Caco-2 (cell line): ENCODE results near the gene LPCAT3. TPM values are rescaled to one million over a fixed set of nuclear protein-coding genes. Genes with fewer than 3 reads are reported as not detected.
A peak's percentile ranks its signal among the peaks of the same experiment; 100 is the strongest.

Source experiments
- BruUV-seq: library from RNA; stranded (reverse); fragments of 400-500 nt; replicated peaks from 2 replicates; lab custom pipeline; 2021; lab: Mats Ljungman, UMichigan
- CTCF ChIA-PET: fragments of 300-600 bp; sonication (Branson Sonifier 250); formaldehyde crosslinking; loops from one replicate; lab custom pipeline; 2022; ENCODE audit warnings: antibody characterized with exemption; lab: Charles Lee
- POLR2A ChIA-PET: fragments of 300-600 bp; sonication (Branson Sonifier 250); formaldehyde crosslinking; loops from one replicate; lab custom pipeline; 2022; ENCODE audit warnings: antibody characterized with exemption; lab: Charles Lee
- DNase-seq, 2 experiments: peaks; one replicate each; pipeline versions ENCODE4 v3.0.0 to v3.0.0-alpha.2; 2020 to 2022
- H3K27me3 ChIP-seq: replicated peaks from 2 replicates; pipeline ENCODE4 v1.6.0; 2011; ENCODE audit warnings: low read length; ENCODE audit not compliant: control insufficient read depth, insufficient read depth
- H3K36me3 ChIP-seq: 2 replicates; pipeline ENCODE4 v1.5.1; 2011; ENCODE audit warnings: low read length; ENCODE audit not compliant: control insufficient read depth, insufficient read depth
- H3K4me1 ChIP-seq: fragments of 250-450 bp; sonication (Bioruptor Pico); 2 replicates; pipeline ENCODE4 v1.5.1; 2020; ENCODE audit warnings: mild to moderate bottlenecking
- H3K4me3 ChIP-seq: 2 replicates; pipeline ENCODE4 v1.5.1; 2011; ENCODE audit warnings: low read depth, mild to moderate bottlenecking, control low read depth, low read length
- H3K9me3 ChIP-seq: fragments of 250-450 bp; sonication (Bioruptor Pico); 2 replicates; pipeline ENCODE4 v1.5.1; 2020; ENCODE audit warnings: mild to moderate bottlenecking, moderate library complexity
- H3K27ac Mint-ChIP-seq: one replicate; pipeline ENCODE4 v1.8.0; 2022; ENCODE audit warnings: mixed read lengths; ENCODE audit not compliant: unreplicated experiment
- H3K27me3 Mint-ChIP-seq: one replicate; pipeline ENCODE4 v1.8.0; 2022; ENCODE audit warnings: mixed read lengths; ENCODE audit not compliant: insufficient read depth, unreplicated experiment
- H3K36me3 Mint-ChIP-seq: one replicate; pipeline ENCODE4 v1.8.0; 2022; ENCODE audit warnings: mild to moderate bottlenecking, mixed read lengths; ENCODE audit not compliant: insufficient read depth, unreplicated experiment
- H3K4me1 Mint-ChIP-seq: one replicate; pipeline ENCODE4 v1.8.0; 2022; ENCODE audit warnings: low read depth, mixed read lengths; ENCODE audit not compliant: unreplicated experiment
- H3K4me3 Mint-ChIP-seq: one replicate; pipeline ENCODE4 v1.8.0; 2022; ENCODE audit warnings: mild to moderate bottlenecking, moderate library complexity, mixed read lengths; ENCODE audit not compliant: unreplicated experiment
- H3K9me3 Mint-ChIP-seq: one replicate; pipeline ENCODE4 v1.8.0; 2022; ENCODE audit warnings: mixed read lengths; ENCODE audit not compliant: unreplicated experiment
- CTCF ChIP-seq, 2 experiments: fragments of 200-600 bp in 1 of 2; IDR thresholded peaks; 1 replicate in 1 of 2; 2 replicates in 1 of 2; pipeline versions ENCODE4 v1.5.1 to v1.8.0; 2011 to 2022; ENCODE audit warnings: antibody characterized with exemption in 1 of 2, control low read depth in 1 of 2, inconsistent platforms in 1 of 2, low read depth in 1 of 2, low read length in 1 of 2, mild to moderate bottlenecking in 1 of 2, moderate library complexity in 1 of 2; ENCODE audit not compliant: insufficient read depth in 1 of 2, severe bottlenecking in 1 of 2, unreplicated experiment in 1 of 2
- intact Hi-C: fragments of 100-400 bp; cut with micrococcal nuclease; formaldehyde crosslinking; loops from one replicate; pipeline ENCODE4 v1.10.0; 2022; ENCODE audit not compliant: unreplicated experiment
- total RNA-seq: library from RNA; stranded (reverse); gene quantifications from 2 replicates; pipeline ENCODE4 v1.2.3, GENCODE V29; 2022

LPCAT3 gene
- total RNA-seq, 1 experiment from 2014 or later = 142 TPM

- no TSS peak for BruUV-seq
- peak overlapping the region; percentile 54 for H3K27ac Mint-ChIP-seq
- POLR2A ChIA-PET = no interaction called here
Observed at GRCh38 chr12:6941267-6941666, 77.0 kb downstream of the LPCAT3 start.

GRCh38 chr12:6939191-6939540 is 79.1 kb downstream of the LPCAT3 start:
- Mint-ChIP-seq H3K36me3 (peaks cover 98% of the 10 kb centered on the region), H3K27me3 (peaks cover 4% of the 10 kb centered on the region), H3K27ac (peak overlapping the region; percentile 54), H3K4me3 (peak overlapping the region; percentile 57), H3K9me3 (no peaks in the 10 kb centered on the region), H3K4me1 (peaks cover 36% of the 10 kb centered on the region)
- intact Hi-C loops = no loop called here
- TF ChIP-seq CTCF (IDR thresholded peaks at IDR 0.05; ENCODE audit: insufficient read depth in 1 of 2, low read depth in 1 of 2, low read length in 1 of 2, severe bottlenecking in 1 of 2, unreplicated experiment in 1 of 2) = no peak
- BruUV-seq = no TSS peak
- Histone ChIP-seq H3K9me3 (no peaks in the 10 kb centered on the region), H3K27me3 (no peaks in the 10 kb centered on the region), H3K36me3 (peaks cover 11% of the 10 kb centered on the region), H3K4me3 (no peak overlapping the region), H3K4me1 (peaks cover 17% of the 10 kb centered on the region)
- DNase-seq = no peak
- POLR2A ChIA-PET = interaction anchor here (0.8 kb wide), 1 partner anchor 13 kb away, joined by 3 read pairs; no protein-coding TSS in a partner anchor
- CTCF ChIA-PET = interaction anchor here (1.5 to 3.0 kb wide), 3 partner anchors 12 to 70 kb away, joined by 5 to 56 read pairs (median 37); partner anchors contain the start of genes ATN1 and SPSB2

More at GRCh38 chr12:6941267-6941666, 77.0 kb downstream of the LPCAT3 start:
- peaks cover 4% of the 10 kb centered on the region; the same call in 1 of the 2 replicates for H3K36me3 ChIP-seq
- Mint-ChIP-seq H3K27me3 (peaks cover 4% of the 10 kb centered on the region), H3K4me3 (no peak overlapping the region), H3K9me3 (no peaks in the 10 kb centered on the region), H3K4me1 (peaks cover 41% of the 10 kb centered on the region), H3K36me3 (peaks cover 96% of the 10 kb centered on the region)
- CTCF ChIA-PET = no interaction called here
- no peaks in the 10 kb centered on the region for H3K9me3 ChIP-seq
- no peak overlapping the region for H3K4me3 ChIP-seq
- TF ChIP-seq CTCF (IDR thresholded peaks at IDR 0.05; ENCODE audit: insufficient read depth in 1 of 2, low read depth in 1 of 2, low read length in 1 of 2, severe bottlenecking in 1 of 2, unreplicated experiment in 1 of 2) = no peak
- intact Hi-C loops = no loop called here
- no peaks in the 10 kb centered on the region for H3K27me3 ChIP-seq
- H3K4me1 ChIP-seq = peaks cover 27% of the 10 kb centered on the region
- no peak for DNase-seq

GRCh38 chr12:6938353-6939190 is 79.7 kb downstream of the LPCAT3 start:
- Histone ChIP-seq H3K4me3 (peak overlapping the region; percentile 55), H3K4me1 (peaks cover 17% of the 10 kb centered on the region), H3K9me3 (no peaks in the 10 kb centered on the region), H3K27me3 (no peaks in the 10 kb centered on the region), H3K36me3 (peaks cover 12% of the 10 kb centered on the region)
- Mint-ChIP-seq H3K4me1 (peaks cover 31% of the 10 kb centered on the region), H3K27ac (peak overlapping the region; percentile 92), H3K4me3 (peak overlapping the region; percentile 73), H3K36me3 (peaks cover 98% of the 10 kb centered on the region), H3K27me3 (peaks cover 3% of the 10 kb centered on the region), H3K9me3 (no peaks in the 10 kb centered on the region)
- no peak for DNase-seq
- CTCF ChIA-PET = interaction anchor here (0.6 to 3.0 kb wide), 17 partner anchors 8 to 737 kb away, joined by 3 to 56 read pairs (median 8); partner anchors contain the start of genes ATN1, CDCA3, GAPDH and SPSB2
- POLR2A ChIA-PET = interaction anchor here (0.6 to 1.3 kb wide), 18 partner anchors 8 to 759 kb away, joined by 3 to 20 read pairs (median 5); partner anchors contain the start of genes ATN1, CDCA3, SPSB2 and USP5
- BruUV-seq = TSS peak; percentile 18
- intact Hi-C loops = loop anchor here (1.0 kb wide), 2 partner anchors 14 to 69 kb away; no protein-coding TSS in a partner anchor
- no peak for TF ChIP-seq CTCF (IDR thresholded peaks at IDR 0.05; ENCODE audit: insufficient read depth in 1 of 2, low read depth in 1 of 2, low read length in 1 of 2, severe bottlenecking in 1 of 2, unreplicated experiment in 1 of 2)
